ENCODE data around the gene ZPBP2. TPM values are rescaled to one million over a fixed set of nuclear protein-coding genes. Genes with fewer than 3 reads are reported as not detected.

Gene ZPBP2
- total RNA-seq, 2 donors from 2014 or later: not detected

- no peak for DNase-seq
- intact Hi-C loops (cut with DNase I): no loop called here
These were observed 48.9 kb downstream of the ZPBP2 start for GRCh38 chr17:39916918-39917317.

GRCh38 chr17:39919087-39919683 lies 51.2 kb downstream of the ZPBP2 start:
- DNase-seq: peak; percentile 32
- H3K4me3 ChIP-seq: no peak overlapping the region
- intact Hi-C loops (cut with DNase I): no loop called here
- no peak for TF ChIP-seq CTCF (IDR thresholded peaks at IDR 0.05)
- no peaks in the 10 kb centered on the region for H3K27me3 ChIP-seq
- H3K36me3 ChIP-seq: peaks cover 12% of the 10 kb centered on the region
- H3K9ac ChIP-seq (ENCODE audit: low read depth in 2 of 2, low read length in 2 of 2): no peak overlapping the region
- no peaks in the 10 kb centered on the region for H3K4me1 ChIP-seq
- no peaks in the 10 kb centered on the region for H3K9me3 ChIP-seq
- H3K27ac ChIP-seq: peak overlapping the region; percentile 85

More at GRCh38 chr17:39916918-39917317, 48.9 kb downstream of the ZPBP2 start:
- H3K9me3 ChIP-seq: no peaks in the 10 kb centered on the region
- no peak for TF ChIP-seq CTCF (IDR thresholded peaks at IDR 0.05)
- peaks cover 5% of the 10 kb centered on the region for H3K36me3 ChIP-seq
- H3K9ac ChIP-seq (ENCODE audit: low read depth in 2 of 2, low read length in 2 of 2): peak overlapping the region in 1 of 2 donors; percentile 44
- H3K4me1 ChIP-seq: no peaks in the 10 kb centered on the region
- peak overlapping the region; percentile 28 for H3K4me3 ChIP-seq
- peak overlapping the region; percentile 85 for H3K27ac ChIP-seq
- no peaks in the 10 kb centered on the region for H3K27me3 ChIP-seq

- H3K4me3 ChIP-seq: no peak overlapping the region
- H3K27ac ChIP-seq: no peak overlapping the region
- intact Hi-C loops (cut with DNase I): no loop called here
- TF ChIP-seq CTCF (IDR thresholded peaks at IDR 0.05): no peak
- peaks cover 12% of the 10 kb centered on the region for H3K36me3 ChIP-seq
- H3K9me3 ChIP-seq: no peaks in the 10 kb centered on the region
- DNase-seq: no peak
- H3K4me1 ChIP-seq: peaks cover 4% of the 10 kb centered on the region
- no peak overlapping the region for H3K9ac ChIP-seq (ENCODE audit: low read depth in 2 of 2, low read length in 2 of 2)
- no peaks in the 10 kb centered on the region for H3K27me3 ChIP-seq
These were observed 52.5 kb downstream of the ZPBP2 start for GRCh38 chr17:39920218-39921210.

GRCh38 chr17:39921323-39921722 lies 53.3 kb downstream of the ZPBP2 start:
- intact Hi-C loops (cut with DNase I): no loop called here
- Histone ChIP-seq H3K4me3 (no peak overlapping the region), H3K27me3 (no peaks in the 10 kb centered on the region), H3K27ac (no peak overlapping the region), H3K4me1 (peaks cover 10% of the 10 kb centered on the region), H3K9me3 (no peaks in the 10 kb centered on the region), H3K36me3 (peaks cover 12% of the 10 kb centered on the region), H3K9ac (ENCODE audit: low read depth in 2 of 2, low read length in 2 of 2) (peak overlapping the region in 1 of 2 donors; percentile 24)
- no peak for DNase-seq
- TF ChIP-seq CTCF (IDR thresholded peaks at IDR 0.05): no peak

- Histone ChIP-seq H3K36me3 (peaks cover 12% of the 10 kb centered on the region), H3K9ac (ENCODE audit: low read depth in 2 of 2, low read length in 2 of 2) (no peak overlapping the region), H3K4me3 (no peak overlapping the region), H3K9me3 (no peaks in the 10 kb centered on the region), H3K4me1 (peaks cover 14% of the 10 kb centered on the region), H3K27me3 (no peaks in the 10 kb centered on the region), H3K27ac (no peak overlapping the region)
- TF ChIP-seq CTCF (IDR thresholded peaks at IDR 0.05): no peak
- intact Hi-C loops (cut with DNase I): no loop called here
- no peak for DNase-seq
These were observed 54.0 kb downstream of the ZPBP2 start for GRCh38 chr17:39922006-39922405.
